Mammary epithelial cell (primary cell): ENCODE data around the gene GRM8.

Source experiments
- CTCF ChIP-seq, 2 donors: IDR thresholded peaks in 1 of 2; conservative IDR thresholded peaks in 1 of 2; 2 replicates each; pipeline ENCODE4 v1.5.1; 2011 to 2012; ENCODE audit warnings: inconsistent platforms in 2 of 2, low read length in 2 of 2, mild to moderate bottlenecking in 2 of 2, control low read depth in 1 of 2, low read depth in 1 of 2; ENCODE audit not compliant: insufficient read depth in 1 of 2; ENCODE audit errors: extremely low read depth in 1 of 2
- EZH2 ChIP-seq: IDR thresholded peaks from 2 replicates; pipeline ENCODE4 v1.6.1; 2012; ENCODE audit warnings: low read length, inconsistent platforms, borderline replicate concordance

GRCh38 chr7:126720232-126720631, 532.5 kb downstream of the GRM8 start:
- TF ChIP-seq EZH2 (no peak), CTCF (conservative IDR thresholded peaks at IDR 0.05 in 1 of 2, IDR thresholded peaks at IDR 0.05 in 1 of 2; ENCODE audit: extremely low read depth in 1 of 2, insufficient read depth in 1 of 2, low read depth in 1 of 2, low read length in 2 of 2) (no peak)
